K562 (cell line): ENCODE measurements around the gene RER1. TPM values are rescaled to one million over a fixed set of nuclear protein-coding genes. Genes with fewer than 3 reads are reported as not detected.

Experiments used
- polyA plus RNA-seq, 8 experiments: library from polyadenylated mRNA; depleted of rRNA in 4 of 8; stranded (reverse) in 5 of 8; unstranded in 3 of 8; fragments of >200 nt; fragmentation: Nextera tagmentation in 2 of 8; fragmentation: Illumina TruSeq in 1 of 8; extraction: Ambion mirVana in 2 of 8; extraction: Trizol in 1 of 8; gene quantifications; 2 replicates each; pipeline versions ENCODE4 v1.2.1 to v1.2.3, GENCODE V29; 2011 to 2014; ENCODE audit warnings: inconsistent platforms in 1 of 8, missing spikeins in 1 of 8
- total RNA-seq, 7 experiments: library from RNA; depleted of rRNA in 6 of 7; stranded (reverse); fragments of >200 nt in 6 of 7; fragmentation: Illumina TruSeq in 2 of 7; extraction: Trizol in 2 of 7; gene quantifications; 2 replicates each; pipeline versions ENCODE4 v1.2.1 to v1.2.3, GENCODE V29; 2011 to 2021; ENCODE audit warnings: low replicate concordance in 1 of 7

The RER1 gene
- total and polyA plus RNA-seq, 9 of the 15 experiments (the other 6 are each of a cell fraction or from before 2014, with no cell fraction given), result 19.6 to 354 (median 183) TPM

Other genes with a start within 250 kb of the RER1 start
Only the 7 nearest of the 10 such genes appear.
- 10.8 and 16.6 TPM in 2 replicates for gene SKI, start 163.5 kb upstream of the RER1 start, total RNA-seq (2014; rRNA removed)
- gene SKI, start 163.5 kb upstream of the RER1 start, total RNA-seq (2014; rRNA removed; fragmentation: Illumina TruSeq; extraction: Trizol), result 2.8 and 3.2 TPM in 2 replicates
- 4.6 and 5.6 TPM in 2 replicates for gene SKI, start 163.5 kb upstream of the RER1 start, total RNA-seq (2015; rRNA removed; fragmentation: Illumina TruSeq; extraction: Trizol)
- gene SKI, start 163.5 kb upstream of the RER1 start, total RNA-seq (2021), result 55.4 and 60.5 TPM in 2 replicates
- gene SKI, start 163.5 kb upstream of the RER1 start, polyA plus RNA-seq (2011; rRNA removed), result 3.1 and 4.6 TPM in 2 replicates
- gene SKI, start 163.5 kb upstream of the RER1 start, polyA plus RNA-seq (2014; fragmentation: Illumina TruSeq; extraction: Trizol), result 15.8 and 21.4 TPM in 2 replicates
- under 1 TPM; 0.10 to 0.39 TPM for gene SKI, start 163.5 kb upstream of the RER1 start, polyA plus RNA-seq (2014; fragmentation: Nextera tagmentation; extraction: Ambion mirVana)
- gene SKI, start 163.5 kb upstream of the RER1 start, polyA plus RNA-seq (2014; rRNA removed), result 16.4 and 17.0 TPM in 2 replicates
- gene MORN1, start 287 bp upstream of the RER1 start, total RNA-seq (2014; rRNA removed), result 6.1 and 9.3 TPM in 2 replicates
- gene MORN1, start 287 bp upstream of the RER1 start, total RNA-seq (2014; rRNA removed; fragmentation: Illumina TruSeq; extraction: Trizol), result 2.3 and 2.9 TPM in 2 replicates
- 4.7 and 5.5 TPM in 2 replicates for gene MORN1, start 287 bp upstream of the RER1 start, total RNA-seq (2015; rRNA removed; fragmentation: Illumina TruSeq; extraction: Trizol)
- gene MORN1, start 287 bp upstream of the RER1 start, total RNA-seq (2021), result 5.1 and 7.6 TPM in 2 replicates
- 3.9 and 4.4 TPM in 2 replicates for gene MORN1, start 287 bp upstream of the RER1 start, polyA plus RNA-seq (2011; rRNA removed)
- gene MORN1, start 287 bp upstream of the RER1 start, polyA plus RNA-seq (2014; fragmentation: Illumina TruSeq; extraction: Trizol), result 1.8 and 2.7 TPM in 2 replicates
- gene MORN1, start 287 bp upstream of the RER1 start, polyA plus RNA-seq (2014; fragmentation: Nextera tagmentation; extraction: Ambion mirVana), result under 1 TPM; 0.24 to 0.35 TPM
- 4.2 and 5.8 TPM in 2 replicates for gene MORN1, start 287 bp upstream of the RER1 start, polyA plus RNA-seq (2014; rRNA removed)
- gene PEX10, start 20.7 kb downstream of the RER1 start, total RNA-seq (2014; rRNA removed), result 24.5 and 26.2 TPM in 2 replicates
- 5.6 and 5.7 TPM in 2 replicates for gene PEX10, start 20.7 kb downstream of the RER1 start, total RNA-seq (2014; rRNA removed; fragmentation: Illumina TruSeq; extraction: Trizol)
- 8.4 and 9.3 TPM in 2 replicates for gene PEX10, start 20.7 kb downstream of the RER1 start, total RNA-seq (2015; rRNA removed; fragmentation: Illumina TruSeq; extraction: Trizol)
- gene PEX10, start 20.7 kb downstream of the RER1 start, total RNA-seq (2021), result 18.2 and 18.7 TPM in 2 replicates
- 8.7 and 9.4 TPM in 2 replicates for gene PEX10, start 20.7 kb downstream of the RER1 start, polyA plus RNA-seq (2011; rRNA removed)
- gene PEX10, start 20.7 kb downstream of the RER1 start, polyA plus RNA-seq (2014; fragmentation: Illumina TruSeq; extraction: Trizol), result 6.4 and 10.6 TPM in 2 replicates
- gene PEX10, start 20.7 kb downstream of the RER1 start, polyA plus RNA-seq (2014; fragmentation: Nextera tagmentation; extraction: Ambion mirVana), result under 1 TPM; 0.03 to 0.11 TPM
- gene PEX10, start 20.7 kb downstream of the RER1 start, polyA plus RNA-seq (2014; rRNA removed), result 18.8 and 22.5 TPM in 2 replicates
- not detected in 2 replicates for gene PLCH2, start 84.4 kb downstream of the RER1 start, total RNA-seq (2014; rRNA removed)
- not detected in 2 replicates for gene PLCH2, start 84.4 kb downstream of the RER1 start, total RNA-seq (2014; rRNA removed; fragmentation: Illumina TruSeq; extraction: Trizol)
- gene PLCH2, start 84.4 kb downstream of the RER1 start, total RNA-seq (2015; rRNA removed; fragmentation: Illumina TruSeq; extraction: Trizol), result not detected in 2 replicates
- 0.04 and 0.16 TPM in 2 replicates for gene PLCH2, start 84.4 kb downstream of the RER1 start, total RNA-seq (2021)
- gene PLCH2, start 84.4 kb downstream of the RER1 start, polyA plus RNA-seq (2011; rRNA removed), result not detected in 2 replicates
- not detected in 2 replicates for gene PLCH2, start 84.4 kb downstream of the RER1 start, polyA plus RNA-seq (2014; fragmentation: Illumina TruSeq; extraction: Trizol)
- gene PLCH2, start 84.4 kb downstream of the RER1 start, polyA plus RNA-seq (2014; fragmentation: Nextera tagmentation; extraction: Ambion mirVana), result not detected
- not detected in 2 replicates for gene PLCH2, start 84.4 kb downstream of the RER1 start, polyA plus RNA-seq (2014; rRNA removed)
- 39.6 and 50.7 TPM in 2 replicates for gene PANK4, start 134.8 kb downstream of the RER1 start, total RNA-seq (2014; rRNA removed)
- gene PANK4, start 134.8 kb downstream of the RER1 start, total RNA-seq (2014; rRNA removed; fragmentation: Illumina TruSeq; extraction: Trizol), result 15.3 and 19.2 TPM in 2 replicates
- 29.7 and 32.0 TPM in 2 replicates for gene PANK4, start 134.8 kb downstream of the RER1 start, total RNA-seq (2015; rRNA removed; fragmentation: Illumina TruSeq; extraction: Trizol)
- gene PANK4, start 134.8 kb downstream of the RER1 start, total RNA-seq (2021), result 55.6 and 61.3 TPM in 2 replicates
- gene PANK4, start 134.8 kb downstream of the RER1 start, polyA plus RNA-seq (2011; rRNA removed), result 23.3 and 39.3 TPM in 2 replicates
- 31.5 and 31.8 TPM in 2 replicates for gene PANK4, start 134.8 kb downstream of the RER1 start, polyA plus RNA-seq (2014; fragmentation: Illumina TruSeq; extraction: Trizol)
- 1 to 10 TPM in 1 of 2 experiments, under 1 TPM in 1; 0.93 to 1.4 TPM for gene PANK4, start 134.8 kb downstream of the RER1 start, polyA plus RNA-seq (2014; fragmentation: Nextera tagmentation; extraction: Ambion mirVana)
- gene PANK4, start 134.8 kb downstream of the RER1 start, polyA plus RNA-seq (2014; rRNA removed), result 41.3 and 42.3 TPM in 2 replicates
- gene HES5, start 138.4 kb downstream of the RER1 start, total RNA-seq (2014; rRNA removed), result not detected in 2 replicates
- not detected in 2 replicates for gene HES5, start 138.4 kb downstream of the RER1 start, total RNA-seq (2014; rRNA removed; fragmentation: Illumina TruSeq; extraction: Trizol)
- gene HES5, start 138.4 kb downstream of the RER1 start, total RNA-seq (2015; rRNA removed; fragmentation: Illumina TruSeq; extraction: Trizol), result not detected in 2 replicates
- not detected in 2 replicates for gene HES5, start 138.4 kb downstream of the RER1 start, total RNA-seq (2021)
- not detected in 2 replicates for gene HES5, start 138.4 kb downstream of the RER1 start, polyA plus RNA-seq (2011; rRNA removed)
- gene HES5, start 138.4 kb downstream of the RER1 start, polyA plus RNA-seq (2014; fragmentation: Illumina TruSeq; extraction: Trizol), result not detected in 2 replicates
- gene HES5, start 138.4 kb downstream of the RER1 start, polyA plus RNA-seq (2014; fragmentation: Nextera tagmentation; extraction: Ambion mirVana), result not detected
- not detected in 2 replicates for gene HES5, start 138.4 kb downstream of the RER1 start, polyA plus RNA-seq (2014; rRNA removed)
- 0.68 and 0.73 TPM in 2 replicates for gene TNFRSF14, start 164.5 kb downstream of the RER1 start, total RNA-seq (2014; rRNA removed)
- gene TNFRSF14, start 164.5 kb downstream of the RER1 start, total RNA-seq (2014; rRNA removed; fragmentation: Illumina TruSeq; extraction: Trizol), result 0.11 and 0.16 TPM in 2 replicates
- 1.1 and 1.3 TPM in 2 replicates for gene TNFRSF14, start 164.5 kb downstream of the RER1 start, total RNA-seq (2015; rRNA removed; fragmentation: Illumina TruSeq; extraction: Trizol)
- gene TNFRSF14, start 164.5 kb downstream of the RER1 start, total RNA-seq (2021), result 1.8 and 2.1 TPM in 2 replicates
- 0.68 and 1.3 TPM in 2 replicates for gene TNFRSF14, start 164.5 kb downstream of the RER1 start, polyA plus RNA-seq (2011; rRNA removed)
- 0.58 and 0.89 TPM in 2 replicates for gene TNFRSF14, start 164.5 kb downstream of the RER1 start, polyA plus RNA-seq (2014; fragmentation: Illumina TruSeq; extraction: Trizol)
- gene TNFRSF14, start 164.5 kb downstream of the RER1 start, polyA plus RNA-seq (2014; fragmentation: Nextera tagmentation; extraction: Ambion mirVana), result not detected
- gene TNFRSF14, start 164.5 kb downstream of the RER1 start, polyA plus RNA-seq (2014; rRNA removed), result 1.6 and 2.3 TPM in 2 replicates